GM10248 (cell line): ENCODE results near the gene C6orf132.
"Not testable (repeated sequence)": the region's sequence is repeated elsewhere in the genome, so short reads cannot be mapped to it uniquely, and the experiment has no call there.

ENCODE experiments used
- CTCF ChIA-PET: fragments of 300-600 bp; sonication (Branson Sonifier 250); formaldehyde crosslinking; extraction: SDS; loops from one replicate; lab custom pipeline; 2021; ENCODE audit warnings: antibody characterized with exemption; lab: Yijun Ruan, JAX
- POLR2A ChIA-PET: fragments of 350-650 bp; sonication (Branson Sonifier 250); formaldehyde crosslinking; extraction: SDS; loops from one replicate; lab custom pipeline; 2020; ENCODE audit warnings: antibody characterized with exemption; lab: Yijun Ruan, JAX
- DNase-seq: peaks from one replicate; pipeline ENCODE4 v3.0.0; 2012; ENCODE audit errors: extremely low spot score
- TF ChIP-seq, protein P1 (sequence below): IDR thresholded peaks from 2 replicates; pipeline ENCODE4 v1.5.1; 2012; ENCODE audit warnings: mild to moderate bottlenecking, low read depth; ENCODE audit errors: extremely low read depth, missing control alignments, control extremely low read depth

C6orf132 gene

DNA sequence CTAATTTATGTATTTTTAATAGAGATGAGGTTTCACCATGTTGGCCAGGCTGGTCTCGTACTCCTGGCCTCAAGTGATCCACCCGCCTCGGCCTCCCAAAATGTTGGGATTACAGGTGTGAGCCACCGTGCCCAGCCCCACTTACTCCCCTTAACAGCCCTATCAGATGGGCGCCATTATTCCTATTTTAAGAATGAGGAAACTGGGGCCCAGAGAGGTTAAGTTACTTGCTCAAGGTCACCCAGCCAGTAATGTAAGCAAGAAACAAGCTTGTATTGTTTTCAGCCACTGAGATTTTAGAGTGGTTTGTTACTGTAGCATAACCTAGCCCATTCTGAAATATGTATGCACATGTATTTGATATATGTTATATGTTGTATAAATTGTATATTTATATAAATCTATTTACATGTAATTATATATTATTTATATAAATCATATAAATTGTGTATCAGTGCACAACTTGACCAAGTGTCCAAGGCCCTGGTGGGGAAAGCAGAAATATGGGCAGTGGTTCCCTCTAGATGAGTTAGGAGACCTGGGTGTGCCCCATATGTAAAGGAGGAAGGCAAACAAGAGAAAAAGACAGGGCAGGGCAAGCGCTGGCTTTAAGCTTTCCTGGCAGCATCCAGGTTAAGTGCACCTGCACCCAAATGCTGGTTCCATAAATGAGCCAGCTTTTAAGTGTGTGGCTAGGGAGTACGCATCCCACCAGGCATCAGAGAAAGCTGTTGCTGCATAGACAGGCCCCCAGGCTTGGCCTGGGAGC, 29.6 kb upstream of the C6orf132 start:
- TF ChIP-seq, protein P1, sequence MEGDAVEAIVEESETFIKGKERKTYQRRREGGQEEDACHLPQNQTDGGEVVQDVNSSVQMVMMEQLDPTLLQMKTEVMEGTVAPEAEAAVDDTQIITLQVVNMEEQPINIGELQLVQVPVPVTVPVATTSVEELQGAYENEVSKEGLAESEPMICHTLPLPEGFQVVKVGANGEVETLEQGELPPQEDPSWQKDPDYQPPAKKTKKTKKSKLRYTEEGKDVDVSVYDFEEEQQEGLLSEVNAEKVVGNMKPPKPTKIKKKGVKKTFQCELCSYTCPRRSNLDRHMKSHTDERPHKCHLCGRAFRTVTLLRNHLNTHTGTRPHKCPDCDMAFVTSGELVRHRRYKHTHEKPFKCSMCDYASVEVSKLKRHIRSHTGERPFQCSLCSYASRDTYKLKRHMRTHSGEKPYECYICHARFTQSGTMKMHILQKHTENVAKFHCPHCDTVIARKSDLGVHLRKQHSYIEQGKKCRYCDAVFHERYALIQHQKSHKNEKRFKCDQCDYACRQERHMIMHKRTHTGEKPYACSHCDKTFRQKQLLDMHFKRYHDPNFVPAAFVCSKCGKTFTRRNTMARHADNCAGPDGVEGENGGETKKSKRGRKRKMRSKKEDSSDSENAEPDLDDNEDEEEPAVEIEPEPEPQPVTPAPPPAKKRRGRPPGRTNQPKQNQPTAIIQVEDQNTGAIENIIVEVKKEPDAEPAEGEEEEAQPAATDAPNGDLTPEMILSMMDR = no peak
- ChIA-PET CTCF (interaction anchor here (1.0 kb wide), 1 partner anchor 42 kb away, joined by 3 read pairs; no protein-coding TSS in a partner anchor), POLR2A (no interaction called here)
- no peak for DNase-seq

DNA sequence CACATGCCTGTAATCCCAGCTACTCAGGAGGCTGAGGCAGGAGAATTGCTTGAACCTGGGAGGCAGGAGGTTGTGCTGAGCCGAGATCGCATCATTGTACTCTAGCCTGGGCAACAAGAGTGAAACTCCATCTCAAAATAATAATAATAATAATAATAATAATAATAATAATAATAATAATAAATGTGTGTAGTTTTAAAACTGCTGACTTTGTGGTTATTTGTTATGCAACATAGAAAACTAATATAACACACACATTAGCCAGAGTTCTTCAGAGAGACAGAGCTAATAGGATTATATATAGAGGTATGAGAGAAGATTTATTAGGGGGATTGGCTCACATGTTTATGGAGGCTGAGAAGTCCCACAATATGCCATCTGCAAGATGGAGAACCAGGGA, 27.4 kb upstream of the C6orf132 start:
- CTCF ChIA-PET = interaction anchor here (1.2 to 1.6 kb wide), 3 partner anchors 14 to 96 kb away, joined by 3 read pairs; a partner anchor contains a TSS
- POLR2A ChIA-PET, DNase-seq: not testable (repeated sequence)

DNA sequence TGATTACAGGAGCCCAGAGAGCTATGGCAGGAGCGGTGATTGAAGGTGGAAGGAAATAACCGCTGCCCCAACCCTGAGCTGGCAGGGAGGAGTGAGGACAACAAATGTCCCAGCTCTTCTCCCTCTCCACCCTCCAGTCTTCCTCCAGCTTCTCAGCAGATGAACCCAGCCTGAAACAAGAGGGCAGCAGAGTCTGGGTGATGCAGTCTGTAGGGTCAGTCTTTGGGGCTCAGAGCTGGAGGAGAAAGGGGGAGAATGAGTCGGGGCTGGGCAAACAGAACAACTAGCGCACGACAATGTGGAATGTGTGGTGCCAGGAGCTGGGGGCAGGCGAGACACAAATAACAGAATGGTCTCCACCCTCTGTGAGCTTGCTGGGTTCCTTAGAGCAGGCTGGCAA, 26.2 kb upstream of the C6orf132 start:
- POLR2A ChIA-PET = no interaction called here

DNA sequence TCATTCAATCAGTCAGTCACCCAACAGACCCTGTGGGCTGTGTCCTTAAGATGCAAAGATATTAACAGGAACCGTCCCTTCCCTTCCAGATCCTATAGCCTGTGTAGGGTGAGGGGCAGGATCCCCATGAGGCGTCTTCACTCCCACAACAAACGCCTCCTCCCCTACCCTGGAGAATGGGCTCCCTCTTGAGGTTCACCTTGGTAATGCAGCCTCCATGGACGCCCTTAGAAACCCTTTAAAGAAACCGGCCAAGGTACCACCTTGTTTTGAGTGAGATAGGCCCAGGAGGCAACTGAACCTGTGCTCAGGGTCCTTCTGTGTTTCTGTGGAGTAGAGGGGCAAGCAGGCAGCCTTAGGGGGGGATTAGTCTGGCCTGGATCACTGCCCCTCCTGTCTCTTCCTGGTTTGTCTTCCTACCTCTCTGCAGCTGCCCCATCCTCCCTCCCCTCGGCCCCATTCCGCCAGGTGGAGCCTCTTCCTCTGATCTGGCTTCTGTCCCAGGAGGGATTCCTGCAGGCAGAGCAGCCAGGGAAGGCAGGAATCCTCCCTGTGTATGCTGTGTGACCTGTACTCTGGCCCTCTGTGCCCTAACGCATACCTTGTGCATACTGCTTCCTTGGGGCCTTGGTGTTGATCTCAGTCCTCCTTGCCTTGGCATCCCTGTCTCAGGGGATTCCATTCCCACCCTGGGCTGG, 24.2 kb upstream of the C6orf132 start:
- TF ChIP-seq, protein P1 = peak; percentile 81
- ChIA-PET CTCF (interaction anchor here (0.6 to 3.5 kb wide), 4 partner anchors 22 to 381 kb away, joined by 3 to 16 read pairs (median 4); no protein-coding TSS in a partner anchor), POLR2A (no interaction called here)
- peak; percentile 89 for DNase-seq

More for the DNA sequence above, 26.2 kb upstream of the C6orf132 start:
- TF ChIP-seq, protein P1 = no peak
- CTCF ChIA-PET = interaction anchor here (1.2 to 1.5 kb wide), 7 partner anchors 10 to 382 kb away, joined by 3 to 4 read pairs (median 3); no protein-coding TSS in a partner anchor
- DNase-seq = no peak

DNA sequence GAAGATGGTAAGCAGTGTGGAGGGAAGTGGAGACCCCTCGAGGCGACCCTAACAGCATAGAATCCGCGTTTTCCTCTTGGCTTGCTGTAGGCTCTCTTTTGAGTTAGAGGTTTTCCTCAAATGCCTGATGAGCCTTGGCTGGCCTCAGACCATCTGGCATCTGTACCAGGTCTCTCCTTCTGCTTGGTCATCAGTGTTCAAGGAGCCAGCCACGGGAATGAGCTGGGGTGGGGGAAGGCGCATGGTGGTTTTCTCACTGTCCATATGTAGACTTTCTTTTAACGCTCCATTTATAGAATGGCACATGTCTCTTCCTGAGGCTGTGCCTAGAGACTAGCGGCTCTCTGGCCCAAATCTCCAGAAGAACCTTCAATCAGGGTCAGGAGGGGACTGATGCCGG, 22.6 kb upstream of the C6orf132 start:
- DNase-seq = no peak
- TF ChIP-seq, protein P1 = no peak
- ChIA-PET CTCF (interaction anchor here (0.8 to 3.5 kb wide), 12 partner anchors 11 to 390 kb away, joined by 3 to 16 read pairs (median 4); no protein-coding TSS in a partner anchor), POLR2A (no interaction called here)

DNA sequence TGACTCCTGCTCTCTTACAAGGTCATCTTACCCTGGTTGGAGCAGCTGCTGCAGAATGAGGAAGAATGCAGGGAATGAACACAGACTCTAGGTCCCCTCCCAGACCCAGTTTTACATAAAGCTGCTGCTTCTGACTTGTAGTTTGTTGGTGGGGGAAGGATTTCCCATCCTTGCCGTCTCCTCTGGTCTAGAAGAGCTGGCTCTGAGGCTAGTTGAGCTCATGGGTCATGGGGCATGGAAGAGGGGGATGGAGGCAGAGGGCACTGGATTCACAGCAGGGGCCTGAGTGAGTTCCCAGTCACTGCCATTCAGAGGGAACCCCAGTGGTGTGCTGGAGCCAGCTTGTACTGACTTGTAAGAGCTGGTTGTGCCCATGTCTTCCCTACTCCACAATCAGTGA, 21.6 kb upstream of the C6orf132 start:
- DNase-seq = no peak
- TF ChIP-seq, protein P1 = no peak
- POLR2A ChIA-PET = no interaction called here
- CTCF ChIA-PET = interaction anchor here (1.0 to 2.6 kb wide), 4 partner anchors 10 to 90 kb away, joined by 3 to 6 read pairs (median 4); no protein-coding TSS in a partner anchor
